Measurements from ENCODE around the gene S100A1.

Gene S100A1

GRCh38 chr1:153611356-153611755, 16.9 kb upstream of the S100A1 start:
- no peaks in the 10 kb centered on the region for H3K27me3 ChIP-seq (ENCODE audit: insufficient read depth, poor library complexity, severe bottlenecking)

DNA sequence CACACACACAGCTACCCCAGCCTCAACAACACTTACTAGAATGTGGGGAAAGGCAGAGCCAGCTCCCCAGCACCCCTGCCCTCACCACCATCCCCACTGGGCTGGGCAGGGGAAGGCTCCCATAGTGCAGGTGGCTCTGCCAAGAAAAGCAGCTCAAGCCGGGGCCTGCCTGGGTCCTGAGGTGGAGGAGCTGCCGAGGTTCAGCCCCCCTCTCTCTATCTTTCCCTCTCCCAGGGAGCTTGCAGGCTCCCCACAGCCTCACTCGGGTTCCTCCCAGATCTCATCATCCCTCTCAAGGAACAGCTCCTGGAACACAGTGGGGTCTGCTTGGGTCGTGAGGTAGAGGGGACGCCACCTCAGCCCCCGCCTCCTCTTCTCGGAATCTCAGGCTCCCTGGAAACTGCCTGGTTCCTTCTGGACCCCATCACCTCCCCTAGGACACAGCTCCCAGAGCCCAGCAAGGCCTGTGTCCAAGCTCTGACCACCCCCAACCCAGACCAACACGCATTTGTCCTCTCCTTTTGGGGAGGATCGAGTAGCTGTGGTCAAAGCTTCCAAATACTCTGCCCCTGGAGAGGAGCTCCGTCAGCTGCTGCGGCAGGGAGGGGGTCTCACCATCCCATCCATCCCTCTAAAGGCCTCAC, 16.0 kb upstream of the S100A1 start:
- Histone ChIP-seq H3K27me3 (ENCODE audit: insufficient read depth, poor library complexity, severe bottlenecking) (no peaks in the 10 kb centered on the region), H3K4me3 (replicated peaks; ENCODE audit: insufficient read depth, low read length) (no peak overlapping the region), H3K27ac (replicated peaks) (no peak overlapping the region)
- TF ChIP-seq POLR2AphosphoS5 (IDR thresholded peaks at IDR 0.05; ENCODE audit: low read depth) (no peak), SPI1 (IDR thresholded peaks at IDR 0.05; ENCODE audit: borderline replicate concordance, low read depth) (no peak), REST (IDR thresholded peaks at IDR 0.05; ENCODE audit: insufficient replicate concordance, low read depth) (no peak), GABPA (IDR thresholded peaks at IDR 0.05; ENCODE audit: low read depth) (no peak)
- TF ChIP-seq, protein P1, sequence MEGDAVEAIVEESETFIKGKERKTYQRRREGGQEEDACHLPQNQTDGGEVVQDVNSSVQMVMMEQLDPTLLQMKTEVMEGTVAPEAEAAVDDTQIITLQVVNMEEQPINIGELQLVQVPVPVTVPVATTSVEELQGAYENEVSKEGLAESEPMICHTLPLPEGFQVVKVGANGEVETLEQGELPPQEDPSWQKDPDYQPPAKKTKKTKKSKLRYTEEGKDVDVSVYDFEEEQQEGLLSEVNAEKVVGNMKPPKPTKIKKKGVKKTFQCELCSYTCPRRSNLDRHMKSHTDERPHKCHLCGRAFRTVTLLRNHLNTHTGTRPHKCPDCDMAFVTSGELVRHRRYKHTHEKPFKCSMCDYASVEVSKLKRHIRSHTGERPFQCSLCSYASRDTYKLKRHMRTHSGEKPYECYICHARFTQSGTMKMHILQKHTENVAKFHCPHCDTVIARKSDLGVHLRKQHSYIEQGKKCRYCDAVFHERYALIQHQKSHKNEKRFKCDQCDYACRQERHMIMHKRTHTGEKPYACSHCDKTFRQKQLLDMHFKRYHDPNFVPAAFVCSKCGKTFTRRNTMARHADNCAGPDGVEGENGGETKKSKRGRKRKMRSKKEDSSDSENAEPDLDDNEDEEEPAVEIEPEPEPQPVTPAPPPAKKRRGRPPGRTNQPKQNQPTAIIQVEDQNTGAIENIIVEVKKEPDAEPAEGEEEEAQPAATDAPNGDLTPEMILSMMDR (IDR thresholded peaks at IDR 0.05; ENCODE audit: insufficient read depth, low read length) = no peak
- no peak for DNase-seq (ENCODE audit: low read depth in 1 of 2, low spot score in 1 of 2)

More at GRCh38 chr1:153611356-153611755, 16.9 kb upstream of the S100A1 start:
- Histone ChIP-seq H3K27ac (replicated peaks) (no peak overlapping the region), H3K4me3 (replicated peaks; ENCODE audit: insufficient read depth, low read length) (no peak overlapping the region)
- DNase-seq (ENCODE audit: low read depth in 1 of 2, low spot score in 1 of 2) = no peak
- no peak for TF ChIP-seq GABPA (IDR thresholded peaks at IDR 0.05; ENCODE audit: low read depth)

DNA sequence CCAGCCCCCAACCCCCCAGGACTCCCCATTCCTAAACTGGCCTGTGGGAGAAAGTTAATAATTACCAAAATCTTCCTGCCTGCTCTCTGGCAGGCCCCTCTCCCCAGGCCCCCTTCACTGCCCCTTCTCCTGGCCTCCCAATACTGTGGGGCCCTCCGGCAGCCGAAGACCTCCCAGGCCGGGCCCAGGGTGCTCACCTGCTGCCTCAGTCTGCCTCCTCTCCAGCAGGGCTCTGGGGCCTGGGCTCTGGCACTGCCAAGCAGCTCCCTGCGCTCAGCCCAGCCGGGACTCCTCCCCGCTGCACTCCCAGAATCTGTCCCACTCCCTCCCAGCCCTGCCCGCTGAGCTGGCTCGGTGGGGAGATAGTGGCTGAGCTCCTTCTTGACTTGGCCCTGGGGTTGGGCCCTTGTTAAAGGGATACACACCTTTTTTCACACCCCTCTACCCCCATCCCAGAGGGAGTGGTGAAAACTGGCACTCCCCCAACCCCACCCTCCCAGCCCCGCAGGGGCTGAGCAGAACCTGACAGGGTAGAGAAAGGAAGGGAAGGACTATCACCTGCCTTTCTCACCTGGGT, 15.4 kb upstream of the S100A1 start, which contains the start of gene S100A16:
S100A16 (minus strand) TSS at position 383 of the 577 bp plus-strand sequence. CDS start 4,986 bp downstream, outside the sequence.
- TF ChIP-seq SPI1 (IDR thresholded peaks at IDR 0.05; ENCODE audit: borderline replicate concordance, low read depth) (no peak), REST (IDR thresholded peaks at IDR 0.05; ENCODE audit: insufficient replicate concordance, low read depth) (no peak), GABPA (IDR thresholded peaks at IDR 0.05; ENCODE audit: low read depth) (no peak)
- TF ChIP-seq, protein P1 (IDR thresholded peaks at IDR 0.05; ENCODE audit: insufficient read depth, low read length) = no peak
- H3K27ac ChIP-seq (replicated peaks) = no peak within 1 kb of the TSS
- no peak within 1 kb of the TSS for H3K4me3 ChIP-seq (replicated peaks; ENCODE audit: insufficient read depth, low read length)
- DNase-seq (ENCODE audit: low read depth in 1 of 2, low spot score in 1 of 2) = no peak
- no peaks in the 10 kb centered on the region for H3K27me3 ChIP-seq (ENCODE audit: insufficient read depth, poor library complexity, severe bottlenecking)

DNA sequence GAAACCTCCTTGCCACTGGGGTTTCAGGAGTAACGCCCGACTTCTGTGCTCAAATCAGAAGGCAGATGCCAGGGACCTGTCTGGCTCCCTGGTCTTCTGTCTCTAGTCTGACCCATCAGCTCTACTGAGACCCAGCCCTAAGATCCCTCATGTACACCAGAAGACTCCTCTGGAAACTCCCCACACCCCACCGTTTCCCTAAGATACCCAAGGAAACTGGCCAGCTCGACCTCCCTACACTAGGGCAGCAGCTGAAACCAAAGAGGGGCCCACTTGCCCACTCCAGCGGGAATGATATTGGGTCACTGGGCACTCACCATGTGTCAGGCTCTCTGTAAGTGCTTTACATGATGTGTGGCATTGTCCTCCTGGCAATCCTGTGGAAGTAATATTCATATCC, 14.8 kb upstream of the S100A1 start:
- Histone ChIP-seq H3K27me3 (ENCODE audit: insufficient read depth, poor library complexity, severe bottlenecking) (no peaks in the 10 kb centered on the region), H3K27ac (replicated peaks) (no peak overlapping the region), H3K4me3 (replicated peaks; ENCODE audit: insufficient read depth, low read length) (no peak overlapping the region)
- DNase-seq (ENCODE audit: low read depth in 1 of 2, low spot score in 1 of 2) = no peak
- TF ChIP-seq, protein P1 (IDR thresholded peaks at IDR 0.05; ENCODE audit: insufficient read depth, low read length) = no peak
- TF ChIP-seq POLR2AphosphoS5 (IDR thresholded peaks at IDR 0.05; ENCODE audit: low read depth) (no peak), REST (IDR thresholded peaks at IDR 0.05; ENCODE audit: insufficient replicate concordance, low read depth) (no peak), GABPA (IDR thresholded peaks at IDR 0.05; ENCODE audit: low read depth) (no peak), SPI1 (IDR thresholded peaks at IDR 0.05; ENCODE audit: borderline replicate concordance, low read depth) (no peak)
